ENCODE results near the gene PDE10A. TPM values are rescaled to one million over a fixed set of nuclear protein-coding genes. Genes with fewer than 3 reads are reported as not detected.

PDE10A gene
- total RNA-seq, 2 donors from 2014 or later: not detected

GRCh38 chr6:165417278-165417865 is 245.7 kb downstream of the PDE10A start:
- Mint-ChIP-seq H3K9me3 (no peaks in the 10 kb centered on the region), H3K4me3 (no peak overlapping the region), H3K36me3 (ENCODE audit: low read depth) (no peaks in the 10 kb centered on the region), H3K27ac (no peak overlapping the region), H3K4me1 (no peaks in the 10 kb centered on the region), H3K27me3 (no peaks in the 10 kb centered on the region)
- no peak for ATAC-seq (replicated peaks)

- Mint-ChIP-seq H3K27ac (no peak overlapping the region), H3K4me3 (no peak overlapping the region), H3K36me3 (ENCODE audit: low read depth) (no peaks in the 10 kb centered on the region), H3K27me3 (no peaks in the 10 kb centered on the region), H3K4me1 (no peaks in the 10 kb centered on the region), H3K9me3 (peaks cover 3% of the 10 kb centered on the region)
- no peak for ATAC-seq (replicated peaks)
Observed at GRCh38 chr6:165404697-165405096, 258.3 kb downstream of the PDE10A start.

GRCh38 chr6:165404296-165404695 is 258.7 kb downstream of the PDE10A start:
- no peak overlapping the region for H3K27ac Mint-ChIP-seq
- no peaks in the 10 kb centered on the region for H3K36me3 Mint-ChIP-seq (ENCODE audit: low read depth)
- peaks cover 3% of the 10 kb centered on the region for H3K9me3 Mint-ChIP-seq
- H3K4me3 Mint-ChIP-seq: no peak overlapping the region
- H3K27me3 Mint-ChIP-seq: no peaks in the 10 kb centered on the region
- no peaks in the 10 kb centered on the region for H3K4me1 Mint-ChIP-seq
- no peak for ATAC-seq (replicated peaks)

GRCh38 chr6:165403006-165403595 is 259.9 kb downstream of the PDE10A start:
- Mint-ChIP-seq H3K9me3 (no peaks in the 10 kb centered on the region), H3K36me3 (ENCODE audit: low read depth) (no peaks in the 10 kb centered on the region), H3K27me3 (no peaks in the 10 kb centered on the region), H3K27ac (no peak overlapping the region), H3K4me3 (no peak overlapping the region), H3K4me1 (no peaks in the 10 kb centered on the region)
- ATAC-seq (replicated peaks): no peak

- Mint-ChIP-seq H3K27ac (no peak overlapping the region), H3K36me3 (ENCODE audit: low read depth) (no peaks in the 10 kb centered on the region), H3K27me3 (no peaks in the 10 kb centered on the region), H3K4me1 (no peaks in the 10 kb centered on the region), H3K4me3 (no peak overlapping the region), H3K9me3 (no peaks in the 10 kb centered on the region)
- ATAC-seq (replicated peaks): no peak
Observed at GRCh38 chr6:165401092-165401491, 261.9 kb downstream of the PDE10A start.

- Mint-ChIP-seq H3K27me3 (no peaks in the 10 kb centered on the region), H3K9me3 (peaks cover 4% of the 10 kb centered on the region), H3K27ac (no peak overlapping the region), H3K4me1 (no peaks in the 10 kb centered on the region), H3K36me3 (ENCODE audit: low read depth) (no peaks in the 10 kb centered on the region), H3K4me3 (no peak overlapping the region)
- no peak for ATAC-seq (replicated peaks)
Observed at GRCh38 chr6:165390475-165390874, 272.6 kb downstream of the PDE10A start.

GRCh38 chr6:165389534-165389933 is 273.5 kb downstream of the PDE10A start:
- Mint-ChIP-seq H3K36me3 (ENCODE audit: low read depth) (no peaks in the 10 kb centered on the region), H3K4me1 (no peaks in the 10 kb centered on the region), H3K27ac (no peak overlapping the region), H3K27me3 (no peaks in the 10 kb centered on the region), H3K9me3 (peaks cover 4% of the 10 kb centered on the region), H3K4me3 (no peak overlapping the region)
- no peak for ATAC-seq (replicated peaks)

- peaks cover 6% of the 10 kb centered on the region for H3K9me3 Mint-ChIP-seq
- no peak overlapping the region for H3K4me3 Mint-ChIP-seq
- H3K4me1 Mint-ChIP-seq: no peaks in the 10 kb centered on the region
- H3K27me3 Mint-ChIP-seq: no peaks in the 10 kb centered on the region
- H3K36me3 Mint-ChIP-seq (ENCODE audit: low read depth): no peaks in the 10 kb centered on the region
- H3K27ac Mint-ChIP-seq: no peak overlapping the region
- no peak for ATAC-seq (replicated peaks)
Observed at GRCh38 chr6:165383323-165383722, 279.7 kb downstream of the PDE10A start.

GRCh38 chr6:165376100-165376499 is 286.9 kb downstream of the PDE10A start:
- Mint-ChIP-seq H3K9me3 (peaks cover 5% of the 10 kb centered on the region), H3K4me3 (no peak overlapping the region), H3K27ac (no peak overlapping the region), H3K4me1 (no peaks in the 10 kb centered on the region), H3K36me3 (ENCODE audit: low read depth) (no peaks in the 10 kb centered on the region), H3K27me3 (no peaks in the 10 kb centered on the region)
- no peak for ATAC-seq (replicated peaks)

- peaks cover 11% of the 10 kb centered on the region for H3K9me3 Mint-ChIP-seq
- no peaks in the 10 kb centered on the region for H3K36me3 Mint-ChIP-seq (ENCODE audit: low read depth)
- no peak for ATAC-seq (replicated peaks)
- no peak overlapping the region for H3K27ac Mint-ChIP-seq
- no peaks in the 10 kb centered on the region for H3K27me3 Mint-ChIP-seq
- H3K4me1 Mint-ChIP-seq: no peaks in the 10 kb centered on the region
- no peak overlapping the region for H3K4me3 Mint-ChIP-seq
Observed at GRCh38 chr6:165365371-165365770, 297.7 kb downstream of the PDE10A start.

- no peak overlapping the region for H3K27ac Mint-ChIP-seq
- ATAC-seq (replicated peaks): no peak
- no peaks in the 10 kb centered on the region for H3K36me3 Mint-ChIP-seq (ENCODE audit: low read depth)
- H3K27me3 Mint-ChIP-seq: no peaks in the 10 kb centered on the region
- H3K4me1 Mint-ChIP-seq: no peaks in the 10 kb centered on the region
- peaks cover 10% of the 10 kb centered on the region for H3K9me3 Mint-ChIP-seq
- H3K4me3 Mint-ChIP-seq: no peak overlapping the region
Observed at GRCh38 chr6:165345700-165346099, 317.3 kb downstream of the PDE10A start.

- no peak for ATAC-seq (replicated peaks)
- Mint-ChIP-seq H3K36me3 (ENCODE audit: low read depth) (no peaks in the 10 kb centered on the region), H3K4me3 (no peak overlapping the region), H3K4me1 (no peaks in the 10 kb centered on the region), H3K27me3 (no peaks in the 10 kb centered on the region), H3K27ac (no peak overlapping the region), H3K9me3 (peaks cover 1% of the 10 kb centered on the region)
Observed at GRCh38 chr6:165340532-165340931, 322.5 kb downstream of the PDE10A start.

GRCh38 chr6:165325609-165326008 is 337.4 kb downstream of the PDE10A start:
- H3K9me3 Mint-ChIP-seq: peaks cover 13% of the 10 kb centered on the region
- H3K27ac Mint-ChIP-seq: no peak overlapping the region
- H3K4me3 Mint-ChIP-seq: no peak overlapping the region
- no peaks in the 10 kb centered on the region for H3K27me3 Mint-ChIP-seq
- no peaks in the 10 kb centered on the region for H3K4me1 Mint-ChIP-seq
- H3K36me3 Mint-ChIP-seq (ENCODE audit: low read depth): no peaks in the 10 kb centered on the region
- no peak for ATAC-seq (replicated peaks)

GRCh38 chr6:165321555-165322145 is 341.4 kb downstream of the PDE10A start:
- Mint-ChIP-seq H3K4me3 (no peak overlapping the region), H3K9me3 (peaks cover 20% of the 10 kb centered on the region), H3K27me3 (peaks cover 4% of the 10 kb centered on the region), H3K27ac (no peak overlapping the region), H3K4me1 (no peaks in the 10 kb centered on the region), H3K36me3 (ENCODE audit: low read depth) (no peaks in the 10 kb centered on the region)
- ATAC-seq (replicated peaks): no peak

GRCh38 chr6:165321150-165321549 is 341.9 kb downstream of the PDE10A start:
- Mint-ChIP-seq H3K27me3 (peaks cover 4% of the 10 kb centered on the region), H3K36me3 (ENCODE audit: low read depth) (no peaks in the 10 kb centered on the region), H3K4me3 (no peak overlapping the region), H3K27ac (no peak overlapping the region), H3K9me3 (peaks cover 20% of the 10 kb centered on the region), H3K4me1 (no peaks in the 10 kb centered on the region)
- no peak for ATAC-seq (replicated peaks)
